Spinal cord (tissue), 10 donors: ENCODE data around the gene LYRM1. TPM values are rescaled to one million over a fixed set of nuclear protein-coding genes. Genes with fewer than 3 reads are reported as not detected.
A peak's percentile ranks its signal among the peaks of the same experiment; 100 is the strongest.

Experiments
- DNase-seq, 6 donors: peaks; one replicate each; pipeline versions ENCODE4 v3.0.0 to v3.0.0-alpha.2; 2013 to 2015; ENCODE audit warnings: low spot score in 6 of 6, low read depth in 4 of 6
- H3K27ac ChIP-seq: one replicate; pipeline ENCODE4 v1.5.1; 2013; ENCODE audit warnings: low read depth, low read length, control low read depth
- H3K27me3 ChIP-seq: one replicate; pipeline ENCODE4 v1.6.1; 2013; ENCODE audit warnings: low read length; ENCODE audit not compliant: control insufficient read depth, insufficient read depth
- H3K36me3 ChIP-seq: one replicate; pipeline ENCODE4 v1.6.1; 2013; ENCODE audit warnings: low read length; ENCODE audit not compliant: control insufficient read depth, insufficient read depth
- H3K4me1 ChIP-seq: one replicate; pipeline ENCODE4 v1.6.1; 2013; ENCODE audit warnings: low read length; ENCODE audit not compliant: control insufficient read depth, insufficient read depth
- H3K4me3 ChIP-seq: one replicate; pipeline ENCODE4 v1.5.1; 2013; ENCODE audit warnings: low read depth, low read length, control low read depth
- H3K9me3 ChIP-seq: one replicate; pipeline ENCODE4 v1.6.1; 2013; ENCODE audit warnings: low read length; ENCODE audit not compliant: control insufficient read depth, insufficient read depth
- WGBS: methylation state at CpG from one replicate; pipeline ENCODE4 v1.1.5; 2013; ENCODE audit warnings: missing lambda C conversion rate; ENCODE audit not compliant: insufficient coverage; 5-methylcytosine and 5-hydroxymethylcytosine counted together
- polyA plus RNA-seq, 2 donors: library from polyadenylated mRNA; unstranded; fragments of 120-200 nt; gene quantifications; one replicate each; pipeline ENCODE4 v1.2.1, GENCODE V29; 2013; ENCODE audit not compliant: insufficient read length in 2 of 2
- total RNA-seq, 2 donors: library from RNA; depleted of rRNA in 1 of 2; stranded (reverse); fragments of 120-200 nt in 1 of 2; fragments of >200 nt in 1 of 2; gene quantifications; one replicate each; pipeline versions ENCODE4 v1.2.3 to v1.2.4, GENCODE V29; 2013 to 2014
- donor health status: healthy.

Gene LYRM1
- total and polyA plus RNA-seq, 4 donors, result 36.6 to 43.9 (median 38.6) TPM

DNA sequence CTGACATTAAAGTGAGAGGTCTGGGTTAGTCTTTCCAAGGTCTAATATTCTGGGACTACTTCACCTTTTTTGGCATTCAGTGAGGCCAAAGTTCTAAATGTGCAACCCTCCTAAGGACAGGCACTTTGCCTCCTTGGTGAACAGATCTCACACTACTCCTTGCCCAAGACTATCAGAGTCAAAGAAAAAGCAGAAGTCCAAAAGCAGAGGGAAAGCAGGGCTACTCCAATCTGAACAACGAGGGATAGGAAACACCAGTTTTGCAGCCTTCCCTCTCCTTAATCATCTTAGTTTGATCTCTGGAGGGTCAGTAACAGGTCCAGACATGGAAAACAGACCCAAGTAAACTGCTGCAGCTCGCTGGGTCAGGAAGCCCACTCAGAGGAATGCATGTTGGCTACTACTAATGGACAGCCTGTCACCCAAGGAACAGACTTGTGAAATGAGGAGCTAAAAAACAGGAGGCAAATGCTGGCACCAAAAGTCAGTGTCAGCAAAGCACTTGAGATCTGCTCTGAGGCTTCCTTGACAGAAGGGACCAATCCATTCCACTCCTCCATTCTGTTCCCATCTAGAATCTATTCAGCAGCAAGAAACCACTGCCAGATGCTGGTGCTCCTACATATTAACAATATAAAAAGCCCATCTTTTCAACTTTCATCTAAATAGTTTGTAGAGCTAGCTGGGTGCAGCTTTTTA is 30.3 kb upstream of the LYRM1 start:
- no peaks in the 10 kb centered on the region for H3K36me3 ChIP-seq
- no peak overlapping the region for H3K4me3 ChIP-seq
- no peaks in the 10 kb centered on the region for H3K27me3 ChIP-seq
- H3K9me3 ChIP-seq, result no peaks in the 10 kb centered on the region
- WGBS, result 94% methylated on average over 2 of the region's 2 CpGs
- H3K4me1 ChIP-seq, result peaks cover 12% of the 10 kb centered on the region
- peak overlapping the region; percentile 43 for H3K27ac ChIP-seq
- no peak for DNase-seq

DNA sequence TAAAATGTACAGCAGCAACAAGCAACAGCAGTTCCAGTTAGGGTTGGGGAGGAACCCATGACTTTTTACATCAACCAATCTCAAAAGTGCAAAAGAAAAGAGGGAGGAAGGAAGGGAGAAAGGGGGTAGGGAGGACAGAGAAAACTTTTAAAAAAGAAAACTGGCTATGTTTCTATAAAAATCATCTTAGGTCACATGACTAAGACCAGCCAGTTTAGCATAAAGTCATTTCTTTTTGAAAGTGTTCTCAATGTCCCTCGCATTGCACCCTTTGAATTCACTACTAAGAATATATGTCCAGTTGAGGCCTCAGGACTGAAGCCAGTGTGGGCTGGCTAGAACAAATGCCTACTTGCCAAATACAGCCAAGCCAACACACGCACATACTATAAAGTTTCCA is 29.3 kb upstream of the LYRM1 start:
- Histone ChIP-seq H3K36me3 (no peaks in the 10 kb centered on the region), H3K27ac (peak overlapping the region; percentile 43), H3K4me1 (peaks cover 10% of the 10 kb centered on the region), H3K27me3 (no peaks in the 10 kb centered on the region), H3K9me3 (no peaks in the 10 kb centered on the region), H3K4me3 (no peak overlapping the region)
- 42% methylated on average over 2 of the region's 2 CpGs for WGBS
- no peak for DNase-seq

DNA sequence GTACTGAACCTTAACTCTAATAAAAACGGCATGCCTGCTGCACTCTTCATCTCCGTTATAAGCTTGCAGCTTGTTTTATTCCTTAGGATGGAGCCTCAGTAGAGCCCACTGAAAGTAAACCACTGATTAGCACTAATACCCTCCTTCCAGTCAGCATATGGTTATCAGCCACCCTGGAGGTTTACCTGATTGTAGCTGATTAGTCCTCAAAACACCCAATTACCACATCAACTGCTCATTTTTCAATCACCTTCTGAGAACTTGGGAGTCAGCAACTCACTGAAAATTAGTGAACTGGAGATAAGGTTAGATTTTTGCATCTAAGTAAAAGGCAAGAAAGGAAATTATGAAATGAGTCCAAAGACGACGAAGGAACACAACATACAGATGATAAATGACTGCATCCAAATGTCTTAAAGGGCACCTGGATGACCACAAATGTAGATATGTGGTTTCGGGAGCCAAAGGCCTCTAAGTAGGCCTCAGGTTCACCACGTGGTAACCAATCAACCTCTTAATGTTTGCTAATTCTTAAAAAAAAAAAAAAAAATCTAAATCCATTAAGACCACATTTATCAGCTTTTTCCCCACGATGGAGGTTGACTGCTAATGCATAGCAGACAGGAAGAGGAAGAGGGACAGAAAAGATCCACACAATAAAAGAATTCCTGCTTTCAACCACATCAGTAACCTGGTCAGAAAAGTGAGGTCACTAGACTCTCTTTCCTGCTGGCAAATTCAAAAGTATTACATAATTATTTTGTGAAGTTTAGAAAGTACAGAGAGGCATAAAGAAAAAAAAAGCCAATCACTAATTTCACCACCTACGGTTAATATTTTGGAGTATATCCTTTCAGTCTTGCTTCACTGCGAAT is 28.4 kb upstream of the LYRM1 start:
- Histone ChIP-seq H3K27me3 (no peaks in the 10 kb centered on the region), H3K9me3 (no peaks in the 10 kb centered on the region), H3K4me3 (no peak overlapping the region), H3K27ac (no peak overlapping the region), H3K4me1 (peaks cover 7% of the 10 kb centered on the region), H3K36me3 (no peaks in the 10 kb centered on the region)
- 67% methylated on average over 2 of the region's 9 CpGs for WGBS
- DNase-seq, result peak in 1 of 6 donors; percentile 21

DNA sequence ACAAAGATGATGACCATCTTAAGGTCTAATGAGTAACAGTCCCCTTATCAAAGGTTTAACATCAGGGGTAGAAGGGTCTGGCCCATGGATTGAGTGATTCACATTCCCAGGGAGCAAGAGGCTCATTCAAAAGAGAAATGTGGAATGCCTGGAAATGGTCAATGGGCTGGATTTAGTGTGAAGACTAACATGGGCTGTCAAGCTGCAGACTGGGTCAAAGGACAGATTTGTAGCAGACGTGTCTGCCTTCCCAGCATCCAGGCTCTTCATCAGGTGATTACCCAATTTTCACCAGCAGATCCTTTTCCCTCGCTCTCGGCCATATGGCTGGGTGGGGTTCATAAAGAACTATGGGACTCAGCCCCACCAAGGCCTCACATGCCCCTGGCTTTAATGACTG is 27.2 kb upstream of the LYRM1 start:
- no peaks in the 10 kb centered on the region for H3K27me3 ChIP-seq
- no peaks in the 10 kb centered on the region for H3K36me3 ChIP-seq
- H3K4me3 ChIP-seq, result no peak overlapping the region
- no peaks in the 10 kb centered on the region for H3K9me3 ChIP-seq
- no peak overlapping the region for H3K27ac ChIP-seq
- peaks cover 7% of the 10 kb centered on the region for H3K4me1 ChIP-seq
- no CpG with 5 or more reads among the region's 3 CpGs for WGBS
- no peak for DNase-seq

DNA sequence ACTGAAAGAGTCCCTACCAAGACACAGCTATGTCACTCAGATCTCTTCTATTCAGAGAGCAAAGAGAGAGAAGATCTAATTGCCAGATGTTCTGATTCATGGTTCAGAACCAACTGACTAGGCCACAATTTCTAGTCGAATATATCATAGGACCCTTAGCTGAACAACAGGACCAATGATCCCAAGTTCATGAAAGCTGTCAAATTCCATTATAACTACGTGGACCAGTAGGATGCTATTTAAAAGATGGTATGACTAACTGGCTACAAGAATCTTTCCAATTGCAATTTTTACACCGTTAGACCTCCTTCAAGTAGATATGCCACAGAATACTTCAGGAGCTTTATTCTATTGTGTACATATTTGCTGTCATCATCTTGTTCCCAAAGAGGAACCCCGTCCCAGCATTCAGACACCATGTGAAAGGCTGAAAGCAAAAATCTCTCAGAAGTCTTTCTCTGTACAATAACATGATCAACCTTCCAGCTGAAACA is 26.4 kb upstream of the LYRM1 start:
- DNase-seq, result no peak
- WGBS, result 80% methylated on average over 1 of the region's 4 CpGs
- H3K4me1 ChIP-seq, result peaks cover 3% of the 10 kb centered on the region
- H3K27me3 ChIP-seq, result no peaks in the 10 kb centered on the region
- no peaks in the 10 kb centered on the region for H3K36me3 ChIP-seq
- no peak overlapping the region for H3K27ac ChIP-seq
- no peaks in the 10 kb centered on the region for H3K9me3 ChIP-seq
- H3K4me3 ChIP-seq, result no peak overlapping the region

DNA sequence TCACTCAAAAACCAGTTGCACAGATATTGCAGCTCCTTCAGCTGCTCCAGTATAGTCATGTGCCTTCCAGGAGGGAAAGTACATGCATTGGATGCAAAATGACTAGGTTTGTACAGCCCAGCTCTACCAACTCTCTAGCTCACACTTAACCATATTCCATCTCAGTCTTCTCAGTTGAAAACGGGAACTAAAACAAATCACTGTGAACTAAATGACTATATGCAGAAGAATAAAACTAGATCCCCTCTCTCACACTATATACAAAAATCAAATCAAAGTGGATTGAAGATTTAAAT is 25.3 kb upstream of the LYRM1 start:
- peaks cover 3% of the 10 kb centered on the region for H3K4me1 ChIP-seq
- no peak overlapping the region for H3K4me3 ChIP-seq
- no CpG with 5 or more reads among the region's 1 CpG for WGBS
- no peaks in the 10 kb centered on the region for H3K27me3 ChIP-seq
- DNase-seq, result no peak
- H3K9me3 ChIP-seq, result no peaks in the 10 kb centered on the region
- no peaks in the 10 kb centered on the region for H3K36me3 ChIP-seq
- H3K27ac ChIP-seq, result no peak overlapping the region

DNA sequence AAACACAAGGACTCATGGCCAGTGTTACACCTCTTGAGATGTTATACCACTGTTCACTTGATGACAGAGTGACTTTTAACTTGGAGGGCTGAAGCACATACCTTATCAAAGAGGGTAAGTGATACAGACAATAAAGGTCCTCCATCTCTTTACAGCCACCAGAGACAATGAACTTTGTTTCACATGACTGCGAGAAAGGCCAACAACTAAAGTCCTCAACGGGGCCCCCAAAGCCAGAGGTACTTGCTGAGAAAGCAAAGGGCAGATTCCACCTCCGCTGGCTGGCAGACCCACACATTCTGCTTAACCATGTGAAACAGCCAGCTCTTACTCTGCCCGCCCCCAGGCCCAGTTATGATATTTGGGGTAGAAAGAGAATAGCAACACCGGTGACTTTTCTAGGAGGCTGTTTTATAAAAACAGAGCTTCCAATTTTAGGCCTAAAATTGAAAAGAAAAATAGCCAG is 21.9 kb upstream of the LYRM1 start:
- WGBS, result 31% methylated on average over 2 of the region's 5 CpGs
- DNase-seq, result no peak
- Histone ChIP-seq H3K27ac (no peak overlapping the region), H3K4me3 (no peak overlapping the region), H3K27me3 (no peaks in the 10 kb centered on the region), H3K36me3 (no peaks in the 10 kb centered on the region), H3K4me1 (no peaks in the 10 kb centered on the region), H3K9me3 (no peaks in the 10 kb centered on the region)

DNA sequence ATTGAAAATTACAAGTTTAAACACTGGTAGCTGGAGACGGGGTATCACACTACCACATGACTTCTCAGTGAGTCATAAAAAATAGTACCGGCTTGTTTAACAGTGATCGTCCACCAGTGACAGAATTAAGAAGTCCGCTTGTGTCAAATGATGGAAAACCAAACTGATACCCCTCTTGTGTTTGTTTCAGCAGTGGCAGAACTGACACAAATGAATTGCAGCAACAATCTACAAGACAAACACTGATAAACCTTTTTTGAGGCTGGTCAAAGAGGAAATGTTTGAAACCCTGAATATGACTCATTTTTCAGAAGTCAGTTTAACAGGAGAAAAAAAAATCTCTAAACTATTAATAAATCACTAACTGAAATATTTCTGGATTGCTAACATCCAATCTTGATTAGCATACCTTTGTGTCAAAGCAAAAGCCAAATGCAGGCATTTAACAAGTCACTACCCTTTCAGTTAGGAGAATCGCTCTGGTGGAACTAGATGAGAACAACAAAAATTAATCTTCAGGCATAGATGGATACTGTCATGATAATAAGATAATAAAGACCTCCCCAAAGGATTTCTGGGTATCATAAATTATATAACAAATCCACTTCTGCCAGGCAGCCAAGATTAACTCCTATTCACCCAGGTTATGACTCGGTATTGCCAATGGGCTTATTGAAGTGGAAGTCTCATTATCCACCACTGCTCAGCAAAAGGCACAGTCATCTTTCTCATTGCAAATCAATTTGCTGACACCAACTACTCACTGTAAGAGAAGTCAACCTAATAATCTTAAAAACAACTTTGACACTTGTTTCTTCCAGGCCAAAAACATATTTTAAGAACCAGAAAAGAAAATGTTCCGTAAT is 21.2 kb upstream of the LYRM1 start:
- Histone ChIP-seq H3K27me3 (no peaks in the 10 kb centered on the region), H3K9me3 (no peaks in the 10 kb centered on the region), H3K27ac (no peak overlapping the region), H3K4me3 (no peak overlapping the region), H3K36me3 (no peaks in the 10 kb centered on the region), H3K4me1 (no peaks in the 10 kb centered on the region)
- WGBS, result no CpG with 5 or more reads among the region's 7 CpGs
- DNase-seq, result peak in 1 of 6 donors; percentile 69

DNA sequence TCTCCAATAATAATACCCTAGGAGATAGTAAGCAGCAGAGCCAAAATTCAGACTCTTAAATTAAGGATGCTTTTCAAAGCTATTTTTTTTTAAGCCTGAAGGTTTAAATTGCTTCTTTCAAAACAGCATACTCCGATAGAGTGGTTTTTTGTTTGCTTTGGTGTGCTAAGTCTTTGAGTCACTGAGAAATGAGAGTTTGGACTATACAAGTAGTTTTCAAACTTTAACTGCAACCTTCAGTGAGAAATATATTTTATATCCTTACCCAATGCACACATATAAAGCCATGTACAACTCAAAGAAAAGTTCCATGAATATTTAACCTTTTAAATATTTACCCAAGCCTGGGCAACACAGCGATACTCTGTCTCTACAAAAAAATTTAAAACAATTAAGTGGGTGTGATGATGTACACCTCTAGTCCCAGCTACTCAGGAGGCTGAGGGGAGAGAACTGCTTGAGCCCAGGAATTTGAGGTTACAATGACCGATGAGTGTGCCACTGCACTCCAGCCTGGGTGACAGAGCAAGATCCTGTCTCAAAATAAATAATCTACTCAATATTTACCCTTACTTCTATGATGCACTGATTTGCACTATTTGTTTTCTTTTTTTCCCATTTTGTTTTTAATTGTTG is 19.6 kb upstream of the LYRM1 start:
- no peaks in the 10 kb centered on the region for H3K9me3 ChIP-seq
- H3K4me1 ChIP-seq, result no peaks in the 10 kb centered on the region
- no peak overlapping the region for H3K27ac ChIP-seq
- H3K27me3 ChIP-seq, result no peaks in the 10 kb centered on the region
- 80% methylated on average over 1 of the region's 3 CpGs for WGBS
- no peak for DNase-seq
- no peaks in the 10 kb centered on the region for H3K36me3 ChIP-seq
- no peak overlapping the region for H3K4me3 ChIP-seq
